GM19463 (cell line): ENCODE data around the gene KIF14.
A peak's percentile ranks its signal among the peaks of the same experiment; 100 is the strongest.
"Not testable (repeated sequence)": the region's sequence is repeated elsewhere in the genome, so short reads cannot be mapped to it uniquely, and the experiment has no call there.

Source experiments
- ATAC-seq: cut with Tn5 transposase; IDR thresholded peaks from one replicate; pipeline ENCODE4 v1.9.1; 2021; ENCODE audit warnings: mild to moderate bottlenecking, moderate library complexity; ENCODE audit not compliant: unreplicated experiment

Gene KIF14

DNA sequence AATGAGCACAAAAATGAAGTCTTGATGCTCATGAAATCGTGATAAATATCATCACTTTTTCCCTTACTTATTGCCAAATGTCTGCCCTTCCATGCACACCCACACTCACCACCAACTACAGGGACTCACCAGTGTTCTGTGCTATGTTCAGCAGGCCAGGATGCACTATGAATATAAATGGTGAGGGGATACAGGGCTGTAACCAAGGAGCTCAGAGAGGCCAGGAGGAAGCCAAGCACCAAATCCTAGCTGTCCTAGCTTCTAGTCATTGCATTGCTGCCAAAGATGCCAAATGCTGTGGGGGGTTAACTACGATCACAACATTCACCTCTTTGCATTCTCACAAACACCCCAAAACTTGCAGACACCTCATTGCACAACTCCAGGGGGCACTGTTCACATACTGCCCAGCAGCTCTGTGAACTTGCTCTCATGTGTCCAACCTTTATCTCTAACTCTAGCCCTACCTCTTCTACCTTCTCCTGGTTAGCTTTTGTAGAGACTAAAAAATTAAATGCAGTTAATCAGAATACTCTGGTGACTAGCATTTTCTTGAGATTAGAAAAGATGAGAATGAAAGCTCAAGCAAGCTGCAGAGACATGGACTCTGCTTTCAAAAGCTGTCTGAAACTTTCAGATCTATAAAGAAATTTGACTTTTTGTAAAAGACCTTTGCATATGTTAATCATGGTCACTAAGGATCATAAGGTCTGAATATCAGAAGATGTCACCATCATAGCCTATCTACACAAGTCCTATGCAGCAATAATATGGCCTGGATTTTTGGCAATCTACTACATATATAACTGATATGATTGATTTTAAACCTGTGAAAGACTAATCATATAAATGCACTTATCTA lies 13.9 kb upstream of the KIF14 start:
- ATAC-seq, result no peak

DNA sequence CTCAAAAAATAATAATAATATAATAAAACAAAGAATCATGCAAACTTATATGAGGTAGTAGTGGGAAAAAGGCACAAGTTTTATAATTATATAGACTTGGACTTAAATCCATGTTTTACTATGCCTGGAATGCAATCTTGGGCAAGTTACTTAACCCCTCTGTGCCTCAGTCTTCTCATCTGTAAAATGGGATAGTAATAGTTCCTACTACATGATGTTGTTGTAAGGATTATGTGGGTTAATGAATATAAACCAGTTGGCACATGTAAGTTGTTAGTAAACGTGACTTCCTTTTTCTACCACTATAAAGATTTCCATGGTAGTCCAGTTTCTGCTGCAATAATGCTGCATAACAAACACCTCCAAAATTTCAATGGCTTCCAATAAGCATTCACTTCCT lies 10.8 kb upstream of the KIF14 start:
- ATAC-seq, result no peak

GRCh38 chr1:200630515-200630899 lies 10.0 kb upstream of the KIF14 start:
- not testable (repeated sequence) for ATAC-seq

DNA sequence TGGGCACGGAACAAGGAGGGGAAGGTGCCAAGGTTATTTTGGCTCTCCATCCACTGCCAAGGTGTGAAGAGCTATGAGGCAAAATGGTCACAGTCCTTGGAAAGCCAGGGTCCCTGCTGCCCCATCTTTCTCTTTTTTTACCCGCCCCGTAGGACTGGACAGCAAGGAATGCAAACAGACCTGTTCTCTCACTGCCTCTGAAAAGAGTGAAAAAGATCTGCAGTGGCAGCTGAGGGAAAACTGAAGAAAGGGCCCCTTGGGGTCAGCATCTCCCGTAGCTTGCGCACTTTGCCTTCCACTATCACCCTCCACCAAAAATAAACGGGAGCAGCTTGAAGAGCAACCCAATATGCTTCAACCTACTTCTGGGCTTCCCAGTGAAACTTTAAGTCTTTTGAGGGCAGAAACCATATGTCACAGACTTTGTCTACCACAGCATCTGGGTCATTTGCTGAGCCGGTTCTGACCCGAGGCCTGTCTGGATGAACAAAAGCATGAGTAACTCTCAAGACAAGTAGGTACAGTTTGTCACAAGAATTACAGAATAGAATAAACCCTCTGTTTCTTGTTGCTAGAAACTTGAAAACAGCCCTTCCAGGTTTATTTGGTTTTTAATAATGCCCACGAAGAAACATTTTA lies 9.4 kb upstream of the KIF14 start:
- ATAC-seq, result no peak

DNA sequence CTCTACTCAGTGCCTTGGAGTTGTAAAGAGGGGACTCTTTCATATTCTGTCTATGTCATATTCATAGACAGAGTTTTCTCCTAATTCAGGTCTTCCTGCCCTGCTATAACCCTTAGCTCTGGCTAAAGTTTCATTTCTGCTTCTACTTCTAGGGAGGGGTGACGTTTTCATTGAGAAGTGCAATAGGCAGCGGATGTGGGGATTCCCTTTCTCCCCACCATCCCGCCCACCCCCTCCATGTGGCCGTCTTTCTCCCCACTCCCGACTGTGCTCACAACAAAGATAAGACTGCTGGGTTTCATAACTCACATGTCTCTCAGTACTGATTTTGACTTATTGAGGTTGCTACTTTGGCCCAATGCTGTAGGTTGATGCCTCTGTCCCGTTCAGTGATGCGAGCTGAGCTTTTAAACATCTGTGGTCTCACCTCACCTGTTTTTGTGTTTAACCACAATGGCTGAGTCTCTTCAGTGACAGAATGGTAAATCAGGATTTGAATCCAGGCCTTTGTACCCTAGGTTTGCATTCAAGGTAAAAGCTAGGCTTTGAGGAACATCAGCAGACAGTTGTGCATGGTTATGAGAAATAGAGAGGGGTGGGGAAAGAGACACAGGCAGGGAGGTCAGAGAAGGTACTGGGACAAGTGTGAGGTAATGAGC lies 7.8 kb upstream of the KIF14 start:
- ATAC-seq, result peak; percentile 75

DNA sequence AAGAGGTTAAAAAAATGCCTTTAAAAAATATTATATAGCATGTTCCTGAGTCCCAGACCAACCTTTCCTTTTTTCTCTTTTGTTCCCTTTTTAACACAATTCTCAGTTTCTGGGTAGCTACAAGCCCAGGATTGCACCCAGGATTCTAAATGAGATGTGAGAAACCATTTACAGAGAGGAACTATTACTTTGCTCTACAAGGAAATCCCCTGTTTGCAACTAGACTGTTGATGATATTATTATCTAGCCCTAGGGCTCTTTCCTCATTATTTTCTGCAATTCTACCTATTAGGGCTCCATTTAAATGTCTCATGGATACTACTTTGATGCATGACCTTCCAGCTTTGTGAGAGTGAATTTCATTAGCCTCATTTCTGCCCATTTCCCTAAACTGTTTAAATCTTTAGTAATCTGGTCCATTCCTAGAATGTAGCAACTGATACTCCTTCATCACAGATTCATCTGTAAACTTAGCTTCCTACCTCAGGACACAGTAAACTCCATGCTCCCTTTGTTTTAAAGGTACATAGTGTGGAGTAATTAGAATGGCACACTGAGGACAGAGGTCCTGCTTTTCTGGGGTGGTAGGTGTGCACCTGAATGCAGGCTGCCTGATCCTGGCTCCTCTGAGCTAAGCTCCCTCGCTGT lies 7.1 kb upstream of the KIF14 start:
- peak; percentile 22 for ATAC-seq

GRCh38 chr1:200626853-200627534 lies 6.4 kb upstream of the KIF14 start:
- no peak for ATAC-seq

- ATAC-seq, result no peak
Observed at GRCh38 chr1:200625381-200625824, 4.9 kb upstream of the KIF14 start.

- no peak for ATAC-seq
Observed at GRCh38 chr1:200624679-200625335, 4.3 kb upstream of the KIF14 start.

DNA sequence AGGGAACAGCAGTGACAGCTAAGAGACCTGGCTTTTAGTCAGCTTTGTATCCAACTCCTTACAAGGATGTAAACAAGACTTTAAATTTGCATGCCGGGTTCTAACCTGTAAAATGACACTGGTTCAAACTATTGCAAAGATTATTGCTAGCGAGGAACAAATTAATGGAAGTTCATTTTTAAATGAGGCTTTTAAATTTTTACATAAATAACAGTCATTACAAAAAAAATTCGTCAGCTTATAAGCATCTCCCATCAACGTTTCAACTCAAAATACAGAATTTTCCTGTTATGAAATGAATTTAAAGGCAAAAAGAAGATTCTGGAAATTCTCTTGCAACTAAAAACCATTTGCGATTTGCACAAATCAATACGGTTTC lies 668 bp downstream of the KIF14 start:
- ATAC-seq, result no peak

- no peak for ATAC-seq
Observed at GRCh38 chr1:200610846-200611245, 9.7 kb downstream of the KIF14 start.

DNA sequence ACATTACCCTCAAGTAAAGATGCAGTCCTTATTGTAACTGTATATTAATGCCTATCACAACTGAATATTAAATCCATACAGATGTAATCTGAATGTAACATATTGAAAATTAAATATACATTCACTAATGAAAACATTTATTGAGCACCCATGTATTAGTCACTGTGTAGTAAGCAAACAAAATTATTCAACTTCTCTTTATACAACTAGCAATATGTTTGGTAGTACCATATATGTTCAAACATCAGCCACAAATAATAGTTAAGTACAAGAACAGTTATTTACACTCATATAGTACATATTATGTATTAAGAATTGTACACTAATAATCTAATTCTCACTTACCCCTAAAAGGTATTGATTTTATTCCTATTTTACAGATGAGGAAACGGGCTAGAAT lies 17.9 kb downstream of the KIF14 start:
- ATAC-seq, result no peak

DNA sequence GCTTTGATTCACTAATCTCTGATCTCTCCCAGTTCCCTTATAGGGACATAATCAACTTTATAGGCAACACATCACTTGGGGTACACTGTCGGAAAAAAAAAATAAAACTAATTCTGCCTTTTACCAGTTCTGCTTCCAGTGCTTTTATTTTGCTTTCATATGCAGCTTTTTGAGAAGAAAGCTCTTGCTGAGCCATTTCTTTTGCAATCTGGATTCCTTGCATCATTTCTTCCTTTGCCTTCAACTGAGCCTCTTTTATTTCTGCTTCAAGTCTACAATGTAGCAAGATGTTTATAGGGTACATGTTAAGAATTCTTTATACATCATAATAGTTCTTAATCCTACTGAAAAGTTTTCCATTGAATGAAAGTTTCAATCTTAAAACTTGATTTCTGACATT lies 30.6 kb downstream of the KIF14 start:
- ATAC-seq, result no peak

GRCh38 chr1:200588698-200589097 lies 31.9 kb downstream of the KIF14 start:
- peak; percentile 67 for ATAC-seq

DNA sequence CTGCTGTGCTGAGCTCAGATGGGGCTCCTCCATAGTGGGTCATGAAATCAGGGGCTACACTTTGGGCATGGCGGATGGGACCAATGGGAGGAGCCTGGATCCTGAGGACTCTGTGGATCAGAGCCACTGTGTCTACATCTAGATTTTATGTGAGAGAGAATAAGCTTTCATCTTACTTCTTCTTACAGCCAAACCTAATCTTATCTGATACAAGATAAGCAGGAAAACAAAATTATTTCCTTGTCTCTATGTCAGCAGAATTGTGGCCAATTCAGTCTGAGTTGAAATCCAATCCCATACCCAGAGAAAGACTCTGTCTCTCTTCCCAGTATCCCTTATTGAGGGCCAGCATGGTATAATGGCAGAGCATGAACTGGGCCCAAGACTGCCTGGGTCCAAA lies 56.2 kb downstream of the KIF14 start:
- no peak for ATAC-seq

GRCh38 chr1:200561856-200562214 lies 58.7 kb downstream of the KIF14 start:
- ATAC-seq, result peak; percentile 32

- no peak for ATAC-seq
Observed at GRCh38 chr1:200558866-200559459, 61.6 kb downstream of the KIF14 start.

DNA sequence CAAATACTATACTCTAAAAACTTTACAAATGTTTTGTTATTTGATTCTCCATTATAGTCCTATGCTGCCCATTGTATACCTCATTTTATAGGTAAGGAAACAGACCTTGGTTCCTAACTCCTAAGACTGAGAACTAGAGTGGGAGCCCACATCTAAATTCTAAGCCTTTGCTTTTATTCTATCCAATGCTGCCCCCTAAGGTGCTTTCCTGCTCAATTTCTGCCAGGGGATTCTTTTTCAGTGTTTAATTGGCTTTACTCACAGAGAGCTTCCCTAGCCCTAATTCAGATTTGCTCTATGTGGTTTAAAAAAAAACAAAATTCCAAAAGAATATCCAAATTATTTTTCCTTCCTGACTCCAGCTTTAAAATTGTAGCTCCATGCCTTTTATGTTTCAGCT lies 64.5 kb downstream of the KIF14 start:
- ATAC-seq, result no peak

DNA sequence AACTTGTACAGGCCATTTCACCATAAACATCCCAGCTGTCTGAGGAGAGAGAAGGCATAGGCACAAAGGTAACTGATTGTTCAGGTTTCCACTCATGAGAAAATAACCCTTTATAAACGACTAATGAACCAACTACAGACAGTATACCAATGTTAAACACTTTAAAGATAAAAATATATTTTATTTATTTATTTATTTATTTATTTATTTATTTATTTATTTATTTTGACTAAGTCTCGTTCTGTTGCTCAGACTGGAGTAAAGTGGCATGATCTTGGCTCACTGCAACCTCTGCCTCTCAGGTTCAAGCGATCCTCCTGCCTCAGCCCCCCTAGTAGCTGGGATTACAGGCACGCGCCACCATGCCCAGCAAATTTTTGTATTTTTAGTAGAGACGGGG lies 67.8 kb downstream of the KIF14 start:
- not testable (repeated sequence) for ATAC-seq

DNA sequence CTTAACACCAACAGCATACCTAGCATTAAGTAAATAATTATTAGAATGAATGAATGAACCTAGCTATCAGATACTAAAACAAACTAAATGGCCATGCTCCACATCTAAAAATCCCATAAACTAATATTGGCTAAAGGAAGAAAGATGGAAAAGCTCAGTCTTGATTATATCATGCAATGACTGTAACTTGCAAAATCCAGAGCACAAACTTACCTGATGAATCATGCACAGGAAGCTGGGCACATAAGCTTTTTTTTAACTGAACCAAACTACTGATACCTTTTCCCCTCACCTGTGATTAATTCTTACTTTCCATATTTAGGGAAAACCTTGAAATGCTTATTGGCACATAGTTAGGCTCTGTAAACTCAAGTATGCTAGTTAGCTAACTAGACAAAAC lies 70.2 kb downstream of the KIF14 start:
- ATAC-seq, result no peak
